GM12891 (cell line): ENCODE measurements around the gene RPN1.

Experiments
- DNase-seq: peaks from one replicate; pipeline ENCODE4 v3.0.0; 2011; ENCODE audit warnings: low spot score; ENCODE audit not compliant: insufficient read length
- FAIRE-seq: peaks from 2 replicates; lab custom pipeline; 2011; peaks lifted over from hg19 to GRCh38; lab: Jason Lieb, UNC
- PAX5 ChIP-seq: IDR thresholded peaks from 2 replicates; pipeline ENCODE4 v1.6.1; 2011; ENCODE audit warnings: low read length, moderate library complexity, mild to moderate bottlenecking; ENCODE audit not compliant: insufficient read depth, severe bottlenecking
- POLR2A ChIP-seq: IDR thresholded peaks from 2 replicates; pipeline ENCODE4 v1.6.1; 2011; ENCODE audit warnings: low read depth, low read length, control low read depth
- POLR2AphosphoS5 ChIP-seq: IDR thresholded peaks from 2 replicates; pipeline ENCODE4 v1.6.1; 2011; ENCODE audit warnings: low read depth, low read length, control low read depth
- POU2F2 ChIP-seq: IDR thresholded peaks from 2 replicates; pipeline ENCODE4 v1.6.1; 2011; ENCODE audit warnings: low read depth, mild to moderate bottlenecking, control low read depth, low read length, moderate library complexity
- SPI1 ChIP-seq: IDR thresholded peaks from 2 replicates; pipeline ENCODE4 v1.6.1; 2011; ENCODE audit warnings: low read depth, low read length, control low read depth
- TAF1 ChIP-seq: IDR thresholded peaks from 2 replicates; pipeline ENCODE4 v1.6.1; 2011; ENCODE audit warnings: low read depth, low read length, control low read depth

RPN1 gene

DNA sequence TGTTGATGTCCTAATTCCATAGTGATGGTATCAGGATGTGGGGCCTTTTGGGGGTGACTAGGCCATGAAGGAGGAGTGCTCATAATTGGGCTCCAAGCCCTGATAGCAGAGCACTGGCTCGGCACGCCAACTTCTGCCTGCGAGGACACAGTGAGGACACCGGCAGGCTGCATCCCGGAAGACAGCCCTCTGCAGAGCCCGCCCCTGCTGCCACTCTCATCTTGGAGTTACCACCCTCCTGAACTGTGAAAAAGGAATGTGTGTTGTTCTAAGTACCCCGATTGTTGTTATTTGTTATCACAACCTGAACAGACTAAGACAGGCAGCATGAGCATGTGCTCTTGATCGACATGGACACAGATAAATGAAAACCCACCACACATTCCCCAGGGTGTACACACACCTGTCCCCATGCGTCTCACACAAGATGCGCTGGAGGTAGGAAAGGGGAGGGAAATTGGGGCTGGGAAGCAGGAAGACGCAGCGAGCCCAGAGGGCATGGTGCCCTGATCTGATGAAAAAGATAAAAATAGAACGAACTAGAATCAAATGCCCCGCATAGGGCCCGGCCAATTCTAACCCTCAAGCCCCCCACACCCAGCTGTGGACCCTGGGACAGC lies 40.1 kb downstream of the RPN1 start:
- DNase-seq = no peak
- FAIRE-seq = no peak
- no peak for TF ChIP-seq TAF1
- no peak for TF ChIP-seq POLR2A
- TF ChIP-seq PAX5 = no peak
- TF ChIP-seq POLR2AphosphoS5 = no peak
- no peak for TF ChIP-seq POU2F2
- TF ChIP-seq SPI1 = no peak

DNA sequence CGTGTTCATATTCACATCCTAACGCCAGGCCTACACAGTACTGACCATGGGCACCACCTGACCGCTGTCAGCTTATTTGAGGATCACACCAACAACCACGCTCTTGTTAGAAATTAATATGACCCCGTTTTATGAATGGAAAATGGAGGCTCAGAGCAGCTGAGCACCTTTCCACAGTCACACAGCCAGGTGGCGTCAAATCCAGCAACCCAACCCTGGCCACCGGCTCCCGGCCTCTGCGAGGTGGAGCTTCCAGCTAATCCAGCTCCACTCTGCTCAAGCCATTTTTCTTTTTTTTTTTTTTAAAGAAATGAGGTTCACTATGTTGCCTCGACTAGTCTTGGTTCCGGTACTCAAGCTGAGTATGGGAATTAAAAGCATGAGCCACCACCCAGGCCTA lies 41.3 kb downstream of the RPN1 start:
- TF ChIP-seq PAX5 (no peak), POLR2AphosphoS5 (no peak), POU2F2 (no peak), TAF1 (no peak), SPI1 (no peak), POLR2A (no peak)
- no peak for FAIRE-seq
- DNase-seq = no peak

DNA sequence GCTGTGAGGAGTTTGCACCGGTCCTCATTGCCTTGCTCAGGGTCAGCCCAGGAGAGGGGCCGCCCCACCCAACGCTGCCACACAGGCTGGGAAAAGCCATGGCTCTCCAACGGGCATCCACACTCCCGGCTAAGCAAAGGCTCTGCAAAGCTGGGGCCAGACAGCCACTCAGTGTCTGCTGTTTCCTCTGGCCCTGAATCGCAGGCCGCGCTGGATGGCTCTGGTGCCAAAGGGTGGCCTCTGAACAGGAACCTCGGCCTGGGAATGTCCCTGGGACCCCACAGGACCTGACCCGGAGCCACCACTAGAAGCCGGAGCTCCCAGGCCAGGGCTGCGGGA lies 42.9 kb downstream of the RPN1 start:
- FAIRE-seq = no peak
- no peak for DNase-seq
- TF ChIP-seq TAF1 = no peak
- TF ChIP-seq SPI1 = no peak
- no peak for TF ChIP-seq POLR2A
- TF ChIP-seq POLR2AphosphoS5 = no peak
- TF ChIP-seq PAX5 = no peak
- TF ChIP-seq POU2F2 = no peak

DNA sequence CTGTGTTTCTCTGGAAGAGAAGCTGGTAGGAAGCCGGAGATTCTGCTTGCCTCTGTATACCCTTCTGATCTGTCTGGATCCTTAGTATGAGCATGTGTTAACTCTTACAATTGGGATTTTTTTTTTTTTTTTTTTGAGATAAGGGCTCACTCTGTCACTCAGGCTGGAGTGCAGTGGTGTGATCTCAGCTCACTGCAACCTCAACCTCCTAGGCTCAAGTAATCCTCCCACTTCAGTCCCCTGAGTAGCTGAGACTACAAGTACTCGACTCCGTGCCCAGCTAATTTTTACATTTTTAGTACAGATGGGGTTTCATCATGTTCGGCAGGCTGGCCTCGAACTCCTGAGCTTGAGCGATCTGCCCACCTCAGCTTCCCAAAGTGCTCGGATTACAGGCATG lies 44.5 kb downstream of the RPN1 start:
- no peak for FAIRE-seq
- TF ChIP-seq POLR2AphosphoS5 = no peak
- no peak for TF ChIP-seq SPI1
- no peak for TF ChIP-seq POLR2A
- TF ChIP-seq POU2F2 = no peak
- no peak for TF ChIP-seq TAF1
- TF ChIP-seq PAX5 = no peak
- no peak for DNase-seq

DNA sequence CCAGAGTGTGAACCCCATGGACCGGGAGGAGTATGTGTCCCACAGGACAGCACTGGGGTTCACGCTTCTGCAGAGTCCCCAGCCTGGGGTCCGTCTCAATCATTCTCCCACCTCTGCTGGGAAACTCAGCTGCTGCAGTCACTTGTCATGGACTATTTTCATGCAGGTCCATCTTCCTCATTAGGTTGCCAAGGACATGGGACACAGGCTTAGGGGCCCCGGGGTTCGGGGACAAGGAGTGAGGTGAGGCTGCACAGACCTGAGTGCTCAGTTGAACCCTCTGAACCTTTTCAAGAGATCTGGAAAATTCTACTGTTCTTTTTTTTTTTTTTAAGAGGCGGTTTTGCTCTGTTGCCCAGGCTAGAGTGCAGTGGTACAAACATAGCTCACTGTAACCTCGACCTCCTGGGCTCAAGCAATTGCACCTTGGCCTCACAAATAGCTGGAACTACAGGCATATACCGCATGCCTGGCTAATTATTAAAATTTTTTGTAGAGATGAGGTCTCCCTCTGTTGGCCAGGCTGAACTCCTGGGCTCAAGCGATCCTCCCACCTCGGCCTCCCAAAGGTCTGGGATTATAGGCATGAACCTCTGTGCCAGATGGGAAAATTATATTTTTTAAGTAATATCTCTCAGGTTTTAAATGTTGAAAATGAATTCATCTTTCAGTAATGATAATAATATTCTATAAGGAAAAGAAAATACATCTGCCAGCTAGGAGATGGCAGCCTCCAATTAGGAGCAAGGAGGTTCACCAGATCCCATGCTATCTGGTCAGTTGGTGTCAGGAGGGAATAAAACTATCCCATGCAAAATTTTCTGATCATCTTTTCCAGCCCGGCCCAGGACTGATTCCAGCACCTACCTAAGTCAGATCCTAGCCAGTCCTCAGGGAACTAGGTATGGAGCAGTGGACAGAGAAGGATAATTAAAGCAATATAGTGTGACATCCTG lies 45.2 kb downstream of the RPN1 start:
- no peak for TF ChIP-seq POLR2AphosphoS5
- TF ChIP-seq POU2F2 = no peak
- no peak for TF ChIP-seq PAX5
- TF ChIP-seq POLR2A = no peak
- TF ChIP-seq TAF1 = no peak
- no peak for TF ChIP-seq SPI1
- FAIRE-seq (no peak), DNase-seq (no peak)

DNA sequence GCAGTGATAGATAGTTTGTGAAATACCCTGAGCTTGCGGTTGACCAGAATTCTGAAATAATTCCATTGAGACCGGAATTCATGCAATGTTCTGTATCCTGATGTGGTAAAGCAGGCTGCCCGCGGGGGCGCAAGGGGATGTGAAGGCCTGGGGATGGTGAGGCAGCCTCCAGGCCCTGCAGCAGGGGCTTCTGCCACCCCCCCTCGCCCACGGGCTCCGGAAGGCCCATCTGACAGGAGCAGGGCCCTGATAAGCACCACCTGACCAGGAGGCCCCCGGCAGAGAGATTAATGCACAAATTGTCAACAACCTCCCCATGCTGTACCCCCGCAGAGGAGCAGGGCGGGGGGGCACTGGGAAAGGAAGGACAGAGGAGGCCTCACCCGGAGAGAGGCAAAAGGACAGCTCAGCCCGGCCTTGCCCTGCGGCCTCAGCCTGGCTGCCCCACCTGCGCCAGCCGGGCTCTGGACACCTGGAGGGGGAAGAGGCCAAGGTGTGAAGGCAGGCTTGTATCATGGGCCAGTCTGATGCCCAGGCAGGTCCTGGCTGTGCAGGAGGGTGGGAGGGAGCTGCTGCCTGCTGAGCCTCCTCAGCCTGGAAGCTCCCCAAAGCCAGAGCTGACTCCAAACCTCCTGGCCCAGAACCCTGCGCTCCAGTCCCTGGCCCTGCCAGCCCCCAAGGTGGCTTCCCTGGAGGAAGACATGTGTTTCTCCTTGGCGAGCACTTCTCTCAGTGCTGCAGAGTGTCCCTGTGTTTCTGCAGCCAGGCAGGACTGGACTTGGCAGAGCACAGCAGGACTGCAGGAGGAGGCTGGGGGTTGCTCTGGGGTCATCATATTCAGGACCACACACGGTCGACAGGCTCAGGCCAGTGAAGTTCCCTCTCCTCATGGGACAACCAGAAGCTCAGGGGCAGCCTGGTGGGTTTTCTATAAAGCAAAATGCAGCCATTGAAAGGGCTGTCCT lies 46.5 kb downstream of the RPN1 start:
- TF ChIP-seq POU2F2 = no peak
- no peak for TF ChIP-seq PAX5
- TF ChIP-seq POLR2A = no peak
- TF ChIP-seq POLR2AphosphoS5 = no peak
- no peak for TF ChIP-seq TAF1
- TF ChIP-seq SPI1 = no peak
- FAIRE-seq = no peak

DNA sequence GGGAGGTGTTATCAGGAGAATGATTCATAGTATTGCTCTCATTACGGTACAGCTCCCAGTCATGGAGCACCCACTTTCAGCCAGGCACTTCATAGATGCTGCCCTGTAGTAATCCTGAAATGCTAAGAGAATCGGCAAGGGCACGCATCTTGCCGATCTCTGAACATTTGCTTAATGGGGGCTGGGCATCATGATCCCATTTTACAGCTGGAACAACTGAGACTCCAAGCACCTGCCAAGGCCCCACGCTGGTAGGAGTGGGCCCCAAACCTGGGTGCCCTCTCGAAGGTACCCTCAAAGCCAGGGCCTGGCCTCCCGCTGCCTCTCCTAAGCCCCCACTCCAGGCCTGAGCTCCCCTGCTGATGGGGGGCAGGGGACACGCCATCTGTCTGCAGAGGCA lies 47.3 kb downstream of the RPN1 start:
- DNase-seq (no peak), FAIRE-seq (no peak)
- TF ChIP-seq POU2F2 (no peak), TAF1 (no peak)

More for the DNA sequence above, 46.5 kb downstream of the RPN1 start:
- DNase-seq = no peak

DNA sequence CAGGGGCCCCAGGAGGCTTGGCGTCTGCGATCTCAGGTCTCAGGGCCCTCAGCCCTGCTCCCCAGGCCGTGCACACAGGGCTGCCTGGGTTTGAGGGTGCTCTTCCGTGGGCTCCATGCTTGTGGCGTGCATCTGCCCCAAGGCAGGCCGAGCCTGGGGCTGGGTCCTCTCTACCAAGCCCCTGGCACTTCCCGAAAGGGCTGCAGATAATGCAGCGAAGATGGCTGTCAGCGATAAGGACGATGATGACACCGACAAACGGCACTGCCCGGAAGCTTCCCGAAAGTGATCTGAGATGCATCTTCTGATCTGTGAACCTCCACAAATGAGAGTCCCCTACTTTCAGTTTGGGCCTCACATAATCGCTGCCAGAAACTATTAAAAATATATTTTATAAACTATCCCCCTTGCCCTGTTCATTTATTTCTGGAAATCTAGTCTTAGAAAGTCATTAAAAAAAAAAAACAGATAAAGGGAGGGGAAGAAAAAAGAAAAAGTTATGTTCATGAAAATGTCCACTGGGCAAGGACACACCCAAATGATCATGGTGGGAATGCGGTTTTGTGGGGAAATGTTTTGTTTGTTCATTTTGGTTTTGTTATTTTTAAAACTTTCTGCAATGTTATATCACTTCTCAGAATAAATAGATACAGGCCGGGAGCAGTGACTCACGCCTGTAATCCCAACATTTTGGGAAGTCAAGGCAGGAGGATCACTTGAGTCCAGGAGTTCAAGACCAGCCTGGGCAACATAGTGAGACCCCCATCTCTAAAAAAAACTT lies 51.5 kb downstream of the RPN1 start:
- DNase-seq (no peak), FAIRE-seq (no peak)
- TF ChIP-seq TAF1 (no peak), PAX5 (no peak), POLR2A (no peak), POU2F2 (no peak), SPI1 (no peak), POLR2AphosphoS5 (no peak)

DNA sequence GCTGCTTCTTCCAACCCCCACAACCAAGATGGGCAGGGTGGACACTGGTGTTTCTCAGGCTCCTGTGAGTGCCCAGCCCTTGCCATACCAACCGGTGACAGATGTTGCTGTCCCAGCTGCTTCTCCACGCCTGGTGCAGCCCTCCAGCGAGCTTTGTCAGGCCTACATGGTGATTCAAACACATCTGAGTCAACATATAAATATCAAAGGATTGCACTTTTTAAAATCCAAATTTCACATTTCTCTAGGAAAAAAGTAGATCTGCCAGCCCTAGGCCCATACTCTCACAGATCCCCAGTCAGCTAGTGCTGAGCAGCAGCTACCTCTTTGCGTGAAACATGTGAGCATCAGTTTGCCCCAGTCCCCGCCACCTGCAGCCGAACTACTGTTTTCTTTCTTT lies 52.7 kb downstream of the RPN1 start:
- no peak for FAIRE-seq
- TF ChIP-seq SPI1 = no peak
- no peak for TF ChIP-seq PAX5
- TF ChIP-seq TAF1 = no peak
- no peak for TF ChIP-seq POLR2A
- TF ChIP-seq POLR2AphosphoS5 = no peak
- no peak for TF ChIP-seq POU2F2
- no peak for DNase-seq
